ENCODE measurements around the gene RTKN.

The RTKN gene

DNA sequence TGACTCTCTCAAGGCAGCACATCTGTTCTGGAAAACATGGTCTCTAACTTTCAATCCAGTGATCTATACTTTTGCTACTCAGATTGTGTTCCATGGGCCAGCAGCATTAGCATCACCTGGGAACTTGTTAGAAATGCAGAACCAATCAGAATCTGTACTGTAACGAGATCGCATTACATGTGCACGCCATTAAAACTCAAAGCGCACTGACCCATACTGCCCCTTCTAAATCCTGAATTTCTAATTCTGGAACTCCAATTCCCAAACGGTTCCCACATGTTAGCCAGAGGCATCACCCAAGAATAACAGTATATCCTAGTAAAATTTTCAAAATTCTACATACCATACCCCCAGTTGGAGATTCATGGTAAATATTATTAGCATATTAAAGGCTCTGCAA, 51.1 kb downstream of the RTKN start:
- Histone ChIP-seq H3K4me3 (ENCODE audit: low read length in 2 of 2) (peak overlapping the region in 1 of 2 donors; percentile 65), H3K27ac (replicated peaks; ENCODE audit: low read length) (no peak overlapping the region), H2BK120ac (ENCODE audit: low read depth, low read length) (no peak overlapping the region), H4K8ac (ENCODE audit: low read depth, low read length) (no peak overlapping the region), H3K36me3 (replicated peaks in 1 of 2; ENCODE audit: control insufficient read depth in 2 of 2, insufficient read depth in 2 of 2, low read length in 2 of 2) (peaks cover 0 to 5% of the 10 kb centered on the region in 2 donors), H2AK5ac (ENCODE audit: low read depth, low read length) (no peak overlapping the region), H2BK5ac (ENCODE audit: low read length) (no peak overlapping the region), H3K9ac (ENCODE audit: low read depth, low read length, poor library complexity) (no peak overlapping the region), H4K91ac (ENCODE audit: low read depth, low read length, poor library complexity) (no peak overlapping the region), H2AFZ (ENCODE audit: low read length) (no peak overlapping the region), H3K4me2 (ENCODE audit: insufficient read depth, low read length, poor library complexity, severe bottlenecking) (peak overlapping the region; percentile 29), H3K14ac (ENCODE audit: low read length) (no peak overlapping the region), H3K27me3 (ENCODE audit: control insufficient read depth in 3 of 3, insufficient read depth in 3 of 3, low read depth in 1 of 3, low read length in 3 of 3) (no peaks in the 10 kb centered on the region), H3K79me1 (ENCODE audit: low read depth, low read length) (peaks cover 1% of the 10 kb centered on the region), H3K9me3 (replicated peaks in 1 of 2; ENCODE audit: control insufficient read depth in 2 of 2, insufficient read depth in 1 of 2, low read depth in 1 of 2, low read length in 2 of 2) (no peaks in the 10 kb centered on the region), H3K4me1 (ENCODE audit: control insufficient read depth in 2 of 2, insufficient read depth in 1 of 2, low read depth in 1 of 2, low read length in 2 of 2) (peaks cover 4 to 11% of the 10 kb centered on the region in 2 donors), H2BK12ac (ENCODE audit: low read length) (no peak overlapping the region), H2BK15ac (ENCODE audit: low read length) (no peak overlapping the region), H3K23ac (ENCODE audit: low read depth, low read length, poor library complexity) (no peak overlapping the region), H3K18ac (ENCODE audit: low read length) (no peak overlapping the region), H3K4ac (ENCODE audit: low read length) (no peak overlapping the region)
- no peak for DNase-seq (ENCODE audit: low spot score)
- no CpG with 5 or more reads among the region's 5 CpGs for WGBS, 2 donors (ENCODE audit: extremely low coverage in 2 of 2, insufficient read length in 2 of 2, insufficient replicate concordance in 1 of 2)

DNA sequence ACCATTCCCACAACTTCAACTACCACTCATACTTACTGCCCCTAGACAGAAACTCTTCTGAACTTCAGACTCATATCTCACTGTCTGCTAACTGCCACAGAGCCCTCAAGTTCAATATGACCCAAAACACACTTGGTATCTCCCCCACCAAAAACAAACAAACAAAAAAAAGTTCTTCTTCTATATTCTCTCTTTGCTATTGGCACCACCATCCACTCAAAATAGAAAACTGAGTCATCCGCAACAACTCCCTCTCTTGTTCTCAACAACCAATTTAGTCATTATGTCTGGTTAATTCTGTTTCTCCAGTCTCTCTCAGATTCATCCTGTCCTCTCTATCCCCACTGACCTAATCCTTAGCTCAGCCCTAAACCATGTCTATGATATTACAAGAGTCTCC, 54.4 kb downstream of the RTKN start:
- Histone ChIP-seq H2BK15ac (ENCODE audit: low read length) (no peak overlapping the region), H2AFZ (ENCODE audit: low read length) (no peak overlapping the region), H3K23ac (ENCODE audit: low read depth, low read length, poor library complexity) (no peak overlapping the region), H4K8ac (ENCODE audit: low read depth, low read length) (no peak overlapping the region), H3K9ac (ENCODE audit: low read depth, low read length, poor library complexity) (no peak overlapping the region), H3K79me1 (ENCODE audit: low read depth, low read length) (peaks cover 1% of the 10 kb centered on the region), H3K36me3 (replicated peaks in 1 of 2; ENCODE audit: control insufficient read depth in 2 of 2, insufficient read depth in 2 of 2, low read length in 2 of 2) (peaks cover 8 to 30% of the 10 kb centered on the region in 2 donors), H4K91ac (ENCODE audit: low read depth, low read length, poor library complexity) (no peak overlapping the region), H3K14ac (ENCODE audit: low read length) (no peak overlapping the region), H3K4me2 (ENCODE audit: insufficient read depth, low read length, poor library complexity, severe bottlenecking) (no peak overlapping the region), H2BK120ac (ENCODE audit: low read depth, low read length) (no peak overlapping the region), H3K18ac (ENCODE audit: low read length) (no peak overlapping the region), H3K9me3 (replicated peaks in 1 of 2; ENCODE audit: control insufficient read depth in 2 of 2, insufficient read depth in 1 of 2, low read depth in 1 of 2, low read length in 2 of 2) (no peaks in the 10 kb centered on the region), H3K27ac (replicated peaks; ENCODE audit: low read length) (no peak overlapping the region), H3K4me3 (ENCODE audit: low read length in 2 of 2) (no peak overlapping the region), H3K27me3 (ENCODE audit: control insufficient read depth in 3 of 3, insufficient read depth in 3 of 3, low read depth in 1 of 3, low read length in 3 of 3) (no peaks in the 10 kb centered on the region), H2AK5ac (ENCODE audit: low read depth, low read length) (no peak overlapping the region), H2BK12ac (ENCODE audit: low read length) (no peak overlapping the region), H3K4ac (ENCODE audit: low read length) (no peak overlapping the region), H2BK5ac (ENCODE audit: low read length) (no peak overlapping the region), H3K4me1 (ENCODE audit: control insufficient read depth in 2 of 2, insufficient read depth in 1 of 2, low read depth in 1 of 2, low read length in 2 of 2) (peaks cover 4 to 18% of the 10 kb centered on the region in 2 donors)
- no peak for DNase-seq (ENCODE audit: low spot score)
- WGBS, 2 donors (ENCODE audit: extremely low coverage in 2 of 2, insufficient read length in 2 of 2, insufficient replicate concordance in 1 of 2), result no CpG with 5 or more reads among the region's 1 CpG

DNA sequence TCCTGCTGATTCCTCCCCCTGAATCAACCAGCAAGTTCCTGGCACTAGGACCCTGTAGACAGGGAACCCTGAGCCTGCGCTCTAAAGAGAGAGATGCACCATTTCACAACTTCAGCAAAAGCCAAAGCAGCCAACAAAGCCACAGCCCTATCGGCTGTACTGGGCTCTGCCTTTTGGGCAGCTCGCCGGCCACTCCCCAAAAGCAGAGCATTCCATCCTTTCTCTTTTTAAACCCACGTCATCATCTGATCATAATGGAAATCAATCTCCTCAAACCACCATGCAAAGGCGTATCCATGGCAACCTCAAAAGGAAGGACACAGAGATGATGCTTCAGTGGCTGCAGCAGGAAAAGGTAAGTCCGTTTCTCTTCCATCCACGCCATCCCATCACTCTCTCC, 56.3 kb downstream of the RTKN start:
- no peak overlapping the region for H3K18ac ChIP-seq (ENCODE audit: low read length)
- H2BK120ac ChIP-seq (ENCODE audit: low read depth, low read length), result no peak overlapping the region
- H4K8ac ChIP-seq (ENCODE audit: low read depth, low read length), result no peak overlapping the region
- H3K4me2 ChIP-seq (ENCODE audit: insufficient read depth, low read length, poor library complexity, severe bottlenecking), result no peak overlapping the region
- H2BK5ac ChIP-seq (ENCODE audit: low read length), result no peak overlapping the region
- DNase-seq (ENCODE audit: low spot score), result no peak
- H2BK15ac ChIP-seq (ENCODE audit: low read length), result no peak overlapping the region
- H3K23ac ChIP-seq (ENCODE audit: low read depth, low read length, poor library complexity), result no peak overlapping the region
- no peak overlapping the region for H4K91ac ChIP-seq (ENCODE audit: low read depth, low read length, poor library complexity)
- H3K9ac ChIP-seq (ENCODE audit: low read depth, low read length, poor library complexity), result no peak overlapping the region
- no peak overlapping the region for H2AFZ ChIP-seq (ENCODE audit: low read length)
- no peaks in the 10 kb centered on the region for H3K9me3 ChIP-seq (replicated peaks in 1 of 2; ENCODE audit: control insufficient read depth in 2 of 2, insufficient read depth in 1 of 2, low read depth in 1 of 2, low read length in 2 of 2)
- H3K36me3 ChIP-seq (replicated peaks in 1 of 2; ENCODE audit: control insufficient read depth in 2 of 2, insufficient read depth in 2 of 2, low read length in 2 of 2), result peaks cover 8 to 30% of the 10 kb centered on the region in 2 donors
- no peak overlapping the region for H3K4me3 ChIP-seq (ENCODE audit: low read length in 2 of 2)
- H3K79me1 ChIP-seq (ENCODE audit: low read depth, low read length), result no peaks in the 10 kb centered on the region
- no peak overlapping the region for H2AK5ac ChIP-seq (ENCODE audit: low read depth, low read length)
- H3K27me3 ChIP-seq (ENCODE audit: control insufficient read depth in 3 of 3, insufficient read depth in 3 of 3, low read depth in 1 of 3, low read length in 3 of 3), result no peaks in the 10 kb centered on the region
- H3K4me1 ChIP-seq (ENCODE audit: control insufficient read depth in 2 of 2, insufficient read depth in 1 of 2, low read depth in 1 of 2, low read length in 2 of 2), result peaks cover 5 to 13% of the 10 kb centered on the region in 2 donors
- no peak overlapping the region for H3K27ac ChIP-seq (replicated peaks; ENCODE audit: low read length)
- WGBS, 2 donors (ENCODE audit: extremely low coverage in 2 of 2, insufficient read length in 2 of 2, insufficient replicate concordance in 1 of 2), result no CpG with 5 or more reads among the region's 8 CpGs
- H3K14ac ChIP-seq (ENCODE audit: low read length), result no peak overlapping the region
- H2BK12ac ChIP-seq (ENCODE audit: low read length), result no peak overlapping the region
- H3K4ac ChIP-seq (ENCODE audit: low read length), result no peak overlapping the region

DNA sequence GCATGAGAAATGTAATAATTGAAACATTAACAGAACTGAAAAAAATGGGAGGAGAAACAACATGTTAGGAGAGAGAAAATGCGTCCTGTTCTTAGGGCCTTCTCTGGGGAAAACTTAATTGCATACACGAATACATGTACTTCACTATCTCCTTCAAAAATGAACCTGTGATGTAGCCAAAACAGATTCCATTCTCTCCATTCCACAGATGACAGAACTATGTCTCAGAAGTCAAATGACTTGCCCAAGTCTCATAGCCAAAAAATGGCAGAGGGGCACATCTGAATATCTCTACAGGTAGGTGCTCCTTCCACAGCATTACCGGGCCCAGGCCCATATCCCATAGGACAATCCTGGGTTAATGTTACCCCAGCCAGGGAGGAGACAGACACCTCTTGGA, 57.7 kb downstream of the RTKN start:
- Histone ChIP-seq H3K27me3 (ENCODE audit: control insufficient read depth in 3 of 3, insufficient read depth in 3 of 3, low read depth in 1 of 3, low read length in 3 of 3) (no peaks in the 10 kb centered on the region), H2BK12ac (ENCODE audit: low read length) (no peak overlapping the region), H3K36me3 (replicated peaks in 1 of 2; ENCODE audit: control insufficient read depth in 2 of 2, insufficient read depth in 2 of 2, low read length in 2 of 2) (peaks cover 8 to 30% of the 10 kb centered on the region in 2 donors), H3K79me1 (ENCODE audit: low read depth, low read length) (peaks cover 8% of the 10 kb centered on the region), H3K4me3 (ENCODE audit: low read length in 2 of 2) (no peak overlapping the region), H2BK15ac (ENCODE audit: low read length) (no peak overlapping the region), H3K9me3 (replicated peaks in 1 of 2; ENCODE audit: control insufficient read depth in 2 of 2, insufficient read depth in 1 of 2, low read depth in 1 of 2, low read length in 2 of 2) (no peaks in the 10 kb centered on the region), H3K4ac (ENCODE audit: low read length) (no peak overlapping the region), H4K91ac (ENCODE audit: low read depth, low read length, poor library complexity) (no peak overlapping the region), H3K4me2 (ENCODE audit: insufficient read depth, low read length, poor library complexity, severe bottlenecking) (no peak overlapping the region), H3K23ac (ENCODE audit: low read depth, low read length, poor library complexity) (no peak overlapping the region), H2AK5ac (ENCODE audit: low read depth, low read length) (no peak overlapping the region), H3K14ac (ENCODE audit: low read length) (no peak overlapping the region), H2AFZ (ENCODE audit: low read length) (no peak overlapping the region), H3K9ac (ENCODE audit: low read depth, low read length, poor library complexity) (no peak overlapping the region), H3K27ac (replicated peaks; ENCODE audit: low read length) (no peak overlapping the region), H3K18ac (ENCODE audit: low read length) (no peak overlapping the region), H4K8ac (ENCODE audit: low read depth, low read length) (no peak overlapping the region), H2BK5ac (ENCODE audit: low read length) (no peak overlapping the region), H3K4me1 (ENCODE audit: control insufficient read depth in 2 of 2, insufficient read depth in 1 of 2, low read depth in 1 of 2, low read length in 2 of 2) (peaks cover 14 to 16% of the 10 kb centered on the region in 2 donors), H2BK120ac (ENCODE audit: low read depth, low read length) (no peak overlapping the region)
- no peak for DNase-seq (ENCODE audit: low spot score)
- whole genome bisulfite sequencing, 2 donors (ENCODE audit: extremely low coverage in 2 of 2, insufficient read length in 2 of 2, insufficient replicate concordance in 1 of 2), result no CpG with 5 or more reads among the region's 3 CpGs

All from neuronal stem cell (in vitro differentiated cells).